Activated T-helper 2 cell treated with anti-CD3 and anti-CD28 coated beads, Interferon-gamma antibody, Interleukin-2, Interleukin-4, amounts not matched to agents 10 μg/mL and 5 μg/mL and 100 μg/mL, durations not matched to agents 14 hours and 24 hours and 36 hours (primary cell): ENCODE data around the gene CSHL1. TPM values are rescaled to one million over a fixed set of nuclear protein-coding genes. Genes with fewer than 3 reads are reported as not detected.
"Not testable (repeated sequence)": the region's sequence is repeated elsewhere in the genome, so short reads cannot be mapped to it uniquely, and the experiment has no call there.

Experiments used
- DNase-seq: peaks from one replicate; pipeline ENCODE4 v3.0.0; 2021; ENCODE audit warnings: low spot score
- H3K27ac Mint-ChIP-seq: one replicate; pipeline ENCODE4 v1.8.0; 2021; ENCODE audit warnings: mixed read lengths
- H3K27me3 Mint-ChIP-seq: one replicate; pipeline ENCODE4 v1.8.0; 2021; ENCODE audit warnings: low read depth, mixed read lengths
- H3K36me3 Mint-ChIP-seq: one replicate; pipeline ENCODE4 v1.8.0; 2021; ENCODE audit warnings: low read depth, mixed read lengths
- H3K4me1 Mint-ChIP-seq: one replicate; pipeline ENCODE4 v1.8.0; 2021; ENCODE audit warnings: low read depth, mixed read lengths
- H3K4me3 Mint-ChIP-seq: one replicate; pipeline ENCODE4 v1.8.0; 2021; ENCODE audit warnings: low read depth, mild to moderate bottlenecking, moderate library complexity, mixed read lengths
- H3K9me3 Mint-ChIP-seq: one replicate; pipeline ENCODE4 v1.8.0; 2021; ENCODE audit warnings: mixed read lengths
- intact Hi-C: fragments of 100-400 bp; cut with micrococcal nuclease; formaldehyde crosslinking; loops from one replicate; pipeline ENCODE4 v1.15.1; 2023
- total RNA-seq: library from RNA; stranded (reverse); gene quantifications from 2 replicates; pipeline ENCODE4 v1.2.3, GENCODE V29; 2022

CSHL1 gene
- total RNA-seq, 1 donor from 2014 or later: not detected

- H3K4me1 Mint-ChIP-seq, H3K27ac Mint-ChIP-seq, H3K4me3 Mint-ChIP-seq, DNase-seq, H3K9me3 Mint-ChIP-seq, intact Hi-C loops, H3K36me3 Mint-ChIP-seq, H3K27me3 Mint-ChIP-seq: not testable (repeated sequence)
These were observed 44.4 kb downstream of the CSHL1 start for GRCh38 chr17:63866625-63867024.

Other genes with a start within 250 kb of the CSHL1 start
- gene LIMD2, start 211.1 kb downstream of the CSHL1 start, total RNA-seq: 178 and 182 TPM in 2 replicates
- 54.0 and 57.4 TPM in 2 replicates for gene STRADA, start 169.5 kb downstream of the CSHL1 start, total RNA-seq
- gene CCDC47, start 137.7 kb downstream of the CSHL1 start, total RNA-seq: 70.0 and 73.7 TPM in 2 replicates
- 138 and 144 TPM in 2 replicates for gene DDX42, start 137.1 kb downstream of the CSHL1 start, total RNA-seq
- gene PSMC5, start 83.8 kb downstream of the CSHL1 start, total RNA-seq: 185 and 204 TPM in 2 replicates
- 75.0 and 80.7 TPM in 2 replicates for gene FTSJ3, start 83.6 kb downstream of the CSHL1 start, total RNA-seq
- 129 and 130 TPM in 2 replicates for gene SMARCD2, start 68.6 kb downstream of the CSHL1 start, total RNA-seq
- gene CSH2, start 37.6 kb downstream of the CSHL1 start, total RNA-seq: not detected in 2 replicates
- not detected in 2 replicates for gene GH2, start 29.3 kb downstream of the CSHL1 start, total RNA-seq
- not detected in 2 replicates for gene CSH1, start 14.7 kb downstream of the CSHL1 start, total RNA-seq
- not detected in 2 replicates for gene GH1, start 7.6 kb upstream of the CSHL1 start, total RNA-seq
- 28.8 and 33.2 TPM in 2 replicates for gene CD79B, start 21.1 kb upstream of the CSHL1 start, total RNA-seq
- 0.11 and 0.14 TPM in 2 replicates for gene SCN4A, start 61.7 kb upstream of the CSHL1 start, total RNA-seq
- 0.14 and 0.18 TPM in 2 replicates for gene PRR29, start 87.1 kb upstream of the CSHL1 start, total RNA-seq
- 83.2 and 85.6 TPM in 2 replicates for gene ICAM2, start 109.4 kb upstream of the CSHL1 start, total RNA-seq
- gene ERN1, start 218.9 kb upstream of the CSHL1 start, total RNA-seq: 91.0 and 93.4 TPM in 2 replicates